Activated naive CD4-positive, alpha-beta T cell treated with anti-CD3 and anti-CD28 coated beads, Interleukin-2, amount 50 U/mL, for 16 hours (primary cell): ENCODE results near the gene WAC.
"Not testable (repeated sequence)": the region's sequence is repeated elsewhere in the genome, so short reads cannot be mapped to it uniquely, and the experiment has no call there.

Source experiments
- DNase-seq: peaks from one replicate; pipeline ENCODE4 v3.0.0-alpha.2; 2020

Gene WAC

DNA sequence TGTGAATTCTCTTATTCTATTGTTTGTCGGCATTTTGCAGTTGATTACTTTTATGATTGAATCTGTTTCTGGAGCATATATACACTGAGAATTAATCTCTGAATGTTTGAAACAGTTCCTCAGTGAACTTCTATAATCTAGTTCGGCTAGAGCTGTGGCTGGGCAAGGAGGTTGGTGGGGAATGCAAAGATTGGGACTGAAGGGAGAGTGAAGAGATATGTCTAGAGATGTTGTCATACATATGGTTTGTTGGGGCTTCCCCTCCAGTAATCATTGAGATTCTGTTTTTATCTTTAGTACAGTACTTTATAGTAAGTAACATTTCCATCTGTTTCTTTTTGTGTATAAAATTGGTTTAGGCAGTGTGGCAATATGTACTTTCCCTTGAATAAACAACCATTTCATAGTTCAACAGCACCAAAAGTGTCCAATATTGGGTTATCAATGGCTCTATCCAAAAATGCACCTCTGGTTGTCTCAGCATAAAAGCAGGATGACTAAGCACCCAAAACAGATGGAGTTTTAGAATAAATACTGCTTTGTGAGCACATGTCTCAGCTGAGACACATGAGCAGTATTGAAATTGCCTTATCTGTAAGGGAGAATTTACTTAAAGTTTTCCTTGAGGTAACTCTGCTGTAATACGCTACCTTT lies 36.7 kb downstream of the WAC start:
- DNase-seq, result no peak

DNA sequence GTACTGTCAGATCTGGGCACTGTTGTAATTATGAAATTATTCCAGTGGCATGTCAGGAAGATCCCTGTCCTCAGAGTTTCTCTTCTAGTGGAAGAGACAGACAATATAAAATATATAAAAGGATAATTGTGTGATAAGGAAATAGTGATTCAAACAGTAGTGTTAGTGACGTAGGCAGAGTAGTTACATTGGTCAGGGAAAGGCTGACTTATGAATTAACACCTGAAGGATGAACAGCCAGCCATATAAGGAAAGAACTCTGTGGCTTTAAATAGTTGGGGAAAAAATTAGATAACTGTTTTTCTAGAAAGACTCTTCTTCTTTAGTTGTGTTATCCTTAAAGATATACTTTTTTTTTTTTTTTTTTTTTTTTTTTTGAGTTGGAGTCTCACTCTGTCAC lies 37.7 kb downstream of the WAC start:
- no peak for DNase-seq

DNA sequence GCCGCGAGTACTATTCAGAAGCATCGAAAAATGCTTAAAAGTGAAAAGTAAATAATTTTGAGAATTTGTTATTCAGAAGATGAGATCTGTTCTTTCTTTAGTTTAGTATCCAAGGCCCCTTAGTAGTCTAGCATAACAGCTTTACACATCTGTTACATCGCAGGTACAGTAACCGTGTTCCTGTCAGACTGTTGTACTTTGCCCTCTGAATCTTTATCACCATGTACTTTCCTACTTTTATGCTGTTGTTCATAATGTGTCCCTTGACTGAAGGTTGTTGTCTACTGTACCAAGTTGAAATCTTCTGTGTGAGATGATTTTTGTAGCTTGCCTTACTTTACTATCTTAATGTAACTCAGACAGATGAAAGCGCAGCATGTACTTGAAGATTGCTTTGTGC lies 38.3 kb downstream of the WAC start:
- DNase-seq, result no peak

DNA sequence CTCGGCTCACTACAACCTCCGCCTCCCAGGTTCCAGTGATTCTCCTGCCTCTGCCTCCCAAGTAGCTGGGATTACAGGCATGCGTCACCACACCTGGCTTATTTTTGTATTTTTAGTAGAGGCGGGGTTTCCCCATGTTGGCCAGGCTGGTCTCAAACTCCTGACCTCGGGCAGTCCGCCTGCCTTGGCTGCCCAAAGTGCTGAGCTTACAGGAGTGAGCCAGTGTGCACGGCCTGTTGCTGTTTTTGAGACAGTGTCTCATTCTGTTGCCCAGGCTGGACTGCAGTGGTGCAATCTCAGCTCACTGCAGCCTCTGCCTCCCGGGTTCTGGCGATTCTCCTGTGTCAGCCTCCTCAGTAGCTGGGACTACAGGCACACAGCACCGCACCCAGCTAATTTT lies 41.3 kb downstream of the WAC start:
- not testable (repeated sequence) for DNase-seq

DNA sequence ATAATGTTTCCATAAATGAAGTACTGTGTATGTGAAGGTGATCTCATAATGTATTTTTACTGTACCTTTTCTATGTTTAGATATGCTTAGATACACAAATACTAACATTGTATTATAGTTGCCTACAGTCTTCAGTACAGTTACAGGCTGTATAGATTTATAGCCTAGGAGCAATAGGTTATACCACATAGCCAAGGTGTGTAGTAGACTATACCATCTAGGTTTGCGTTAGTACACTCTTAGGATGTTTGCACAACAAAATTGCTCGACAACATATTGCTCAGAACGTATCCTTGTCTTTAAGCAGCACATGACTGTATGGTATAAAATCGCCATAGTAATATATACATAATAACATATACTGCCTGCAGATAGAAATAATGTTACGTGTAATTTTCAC lies 42.9 kb downstream of the WAC start:
- DNase-seq, result no peak

DNA sequence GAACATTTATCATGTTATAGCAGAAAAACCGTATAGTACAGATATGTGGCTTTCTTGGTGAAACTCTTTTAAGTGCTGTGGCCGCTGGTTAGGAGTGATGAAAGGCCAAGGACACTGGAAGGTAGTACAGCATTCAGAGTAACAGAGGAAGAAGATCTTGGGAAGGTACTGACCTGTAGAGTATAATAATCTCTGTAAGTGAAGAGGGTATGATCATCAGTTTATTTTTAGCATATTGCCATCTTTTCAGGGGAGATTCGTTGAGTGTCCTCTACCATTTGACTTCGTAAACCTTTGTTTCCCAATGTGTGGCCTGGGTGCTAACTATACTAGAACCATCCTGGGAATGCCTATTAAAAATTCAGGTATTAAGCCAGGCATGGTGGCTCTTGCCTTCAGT lies 44.6 kb downstream of the WAC start:
- DNase-seq, result no peak

DNA sequence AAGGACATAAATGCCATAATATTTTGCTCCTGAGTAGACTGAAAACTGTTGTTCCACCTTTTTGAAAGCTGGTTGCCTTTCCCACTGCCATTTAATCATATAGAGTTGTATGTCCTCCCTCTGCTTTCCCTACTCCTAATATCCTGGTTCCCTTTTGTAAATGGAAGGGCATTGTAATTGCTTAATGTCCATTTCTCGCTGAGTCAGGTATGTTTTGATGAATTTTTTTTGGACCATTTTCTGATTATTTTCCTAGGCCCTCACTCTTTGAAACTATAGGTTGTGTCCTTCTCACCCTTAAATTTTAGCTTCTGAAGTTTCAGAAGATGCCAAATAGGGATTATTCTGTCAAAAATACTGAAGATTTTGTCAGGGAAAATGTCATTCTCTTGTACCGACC lies 45.5 kb downstream of the WAC start:
- no peak for DNase-seq

DNA sequence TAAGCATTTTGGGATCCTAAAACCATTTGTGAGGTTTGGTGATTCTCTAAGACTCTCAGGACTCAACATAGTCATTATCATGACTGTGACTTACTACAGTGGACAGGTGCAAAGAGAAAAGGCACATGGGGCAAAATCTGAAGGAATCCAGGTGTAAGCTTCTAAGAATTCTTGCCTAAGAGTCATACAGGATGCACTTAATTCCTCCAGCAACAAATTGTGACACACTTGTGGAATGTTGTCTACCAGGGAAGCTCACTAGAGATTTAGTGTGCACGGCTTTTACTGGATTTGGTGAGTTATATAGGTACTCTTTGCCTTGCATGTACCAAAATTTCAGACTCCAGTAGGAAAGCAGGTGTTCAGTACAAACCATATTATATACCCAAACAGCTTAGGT lies 47.9 kb downstream of the WAC start:
- DNase-seq, result no peak

DNA sequence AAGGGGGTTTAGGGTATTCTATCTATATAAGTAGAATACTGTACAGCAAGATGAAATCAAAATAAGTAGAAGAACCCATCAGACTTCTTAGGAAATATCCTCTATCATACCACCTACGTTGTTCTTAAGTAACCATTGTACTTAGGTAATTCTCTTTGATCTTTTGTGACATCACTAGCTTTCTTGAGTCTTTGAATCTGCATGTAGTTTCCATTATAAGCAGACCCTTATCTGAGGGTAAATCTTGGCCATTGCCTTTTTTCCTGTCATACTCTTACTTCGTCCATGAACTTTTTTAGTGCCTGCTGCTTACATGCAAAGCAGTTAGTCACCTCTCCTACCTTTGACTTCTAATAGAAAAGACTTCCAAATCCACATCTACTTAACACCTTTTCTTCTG lies 49.0 kb downstream of the WAC start:
- no peak for DNase-seq

DNA sequence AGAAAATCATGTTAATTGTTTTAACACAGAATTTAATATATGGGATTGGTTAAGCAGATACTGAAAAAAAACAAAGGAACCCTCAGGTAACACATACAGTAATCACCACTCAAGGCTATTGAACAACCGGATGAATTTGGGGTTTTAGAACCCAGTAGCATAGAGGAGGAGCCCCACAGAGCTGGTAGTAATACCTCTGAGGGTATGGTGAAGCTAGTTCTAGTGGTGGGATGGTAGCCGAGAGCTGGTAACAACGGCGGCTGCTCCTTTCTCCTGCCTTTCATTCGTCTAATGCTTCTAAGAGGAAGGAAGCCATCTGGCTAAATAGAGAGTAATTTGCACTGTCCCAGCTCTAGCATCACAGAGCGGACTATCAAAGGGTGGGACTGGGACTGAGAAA lies 52.2 kb downstream of the WAC start:
- DNase-seq, result no peak

DNA sequence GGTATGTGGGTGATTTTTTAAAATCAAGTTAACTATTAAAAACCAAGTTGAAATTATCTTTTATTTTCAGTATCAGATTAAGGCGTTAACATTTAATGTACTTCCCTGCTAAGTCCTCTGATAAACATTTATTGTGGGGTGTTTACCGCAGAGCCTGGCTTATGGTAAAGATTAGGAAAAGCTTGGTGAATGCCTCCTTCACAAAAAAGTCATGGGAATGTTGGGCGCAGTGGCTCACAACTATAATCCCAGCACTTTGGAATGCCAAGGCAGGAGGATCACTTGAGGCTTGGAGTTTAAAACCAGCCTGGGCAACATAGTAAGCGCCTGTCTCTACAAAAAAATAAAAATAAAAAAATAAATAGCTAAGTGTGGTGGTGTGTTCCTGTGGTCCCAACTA lies 53.3 kb downstream of the WAC start:
- DNase-seq, result no peak

DNA sequence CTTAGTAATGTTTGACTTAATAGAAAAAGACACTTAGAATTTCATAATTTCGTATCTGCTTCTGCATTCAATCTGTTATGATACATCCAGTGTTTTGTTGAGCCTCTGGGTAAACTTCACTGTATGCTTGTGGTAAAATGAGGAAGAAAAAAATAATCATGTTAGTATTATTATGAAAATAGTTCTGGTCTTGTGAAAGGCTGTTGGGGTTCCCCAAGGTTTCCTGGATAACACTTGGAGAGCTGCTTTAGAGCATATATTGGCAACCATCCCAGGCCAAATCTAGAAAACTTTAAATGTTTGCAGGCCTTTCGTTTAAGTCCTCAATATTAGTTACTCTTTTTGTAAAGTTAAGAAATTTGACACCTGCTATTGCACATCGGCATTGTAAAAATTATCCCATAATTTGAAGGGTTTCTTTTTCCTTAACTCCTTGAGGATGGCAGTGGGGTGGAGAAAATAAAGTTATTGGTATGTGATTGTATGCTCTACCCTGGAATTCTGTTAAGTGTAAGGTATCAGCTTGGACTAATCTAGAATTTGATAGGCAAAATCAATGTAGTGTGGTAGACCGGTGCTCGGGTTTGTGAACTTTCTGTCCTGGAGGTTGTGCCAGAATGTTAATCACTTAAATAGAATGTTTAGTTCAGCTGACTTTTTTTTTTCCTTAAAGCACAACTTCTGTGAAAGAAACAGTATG lies 54.5 kb downstream of the WAC start:
- DNase-seq, result no peak

DNA sequence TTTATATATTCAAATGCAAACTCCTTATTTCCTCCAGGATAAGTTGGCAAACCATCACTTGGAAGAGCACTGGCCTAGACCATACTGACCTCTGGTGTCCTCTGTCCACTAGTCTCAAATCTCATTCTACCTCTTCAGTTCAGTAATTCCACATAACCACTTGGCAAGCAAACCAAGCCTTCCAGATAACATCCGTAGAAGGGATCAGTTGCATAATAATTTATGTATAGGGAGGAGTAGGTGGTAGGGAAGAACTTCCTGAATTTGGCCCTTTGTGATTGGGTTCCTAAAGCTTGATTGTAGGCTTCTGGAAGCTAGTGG lies 55.0 kb downstream of the WAC start:
- DNase-seq, result no peak

DNA sequence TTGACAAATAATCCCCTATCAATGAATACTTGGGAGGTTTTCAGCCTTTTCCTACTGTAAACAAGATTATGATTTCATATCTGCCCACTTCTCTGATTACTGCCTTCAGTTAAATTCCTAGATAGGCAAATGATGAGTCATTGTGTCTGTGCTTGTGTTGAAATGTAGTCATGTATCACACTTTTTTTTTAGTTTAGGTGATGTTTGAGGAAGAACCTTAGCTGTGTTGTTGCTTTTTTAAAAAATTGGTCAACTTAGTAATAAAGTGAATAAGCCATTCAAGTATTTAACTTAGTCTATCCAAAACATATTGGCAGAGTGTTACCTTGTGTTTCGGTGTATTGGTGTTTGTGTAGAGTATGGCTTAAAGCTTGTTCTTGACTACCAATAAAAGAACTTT lies 60.0 kb downstream of the WAC start:
- DNase-seq, result no peak

DNA sequence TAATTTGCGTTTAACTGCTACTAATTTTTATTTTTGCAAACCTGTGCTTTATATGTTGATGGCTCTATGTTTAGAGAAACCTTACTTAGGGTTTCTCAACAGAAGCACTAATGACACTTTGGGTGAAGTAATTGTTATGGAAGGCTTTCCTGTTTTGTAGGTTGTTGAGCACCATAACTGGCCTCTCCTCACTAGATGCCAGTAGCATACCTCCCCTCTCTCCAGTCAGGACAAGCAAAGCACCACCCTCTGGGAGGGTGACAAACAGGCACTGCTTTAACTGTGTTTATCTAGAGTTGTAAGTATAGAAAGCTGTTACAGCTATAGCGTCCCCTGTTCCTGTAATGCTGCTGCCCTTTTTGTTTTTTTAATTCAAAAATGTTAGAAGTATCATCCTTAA lies 60.9 kb downstream of the WAC start:
- DNase-seq, result no peak

DNA sequence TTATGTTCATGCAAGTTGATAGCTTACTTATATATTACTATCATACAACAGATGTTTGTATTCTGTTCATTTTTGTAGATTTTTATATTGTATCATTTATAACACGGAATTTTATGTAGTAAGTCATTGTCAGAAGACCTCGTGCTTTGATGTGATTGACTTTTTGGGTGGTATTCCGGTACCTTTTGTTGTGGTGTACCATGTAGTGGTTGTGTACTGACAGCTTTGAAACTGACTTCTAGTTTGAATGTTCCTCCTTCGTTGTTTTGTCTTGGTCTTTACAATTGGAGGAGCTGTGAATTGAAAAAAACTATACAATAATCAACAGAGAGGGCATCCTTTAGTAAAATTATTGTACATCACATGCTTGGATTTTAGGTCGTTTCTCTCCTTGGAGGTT lies 61.5 kb downstream of the WAC start:
- no peak for DNase-seq

DNA sequence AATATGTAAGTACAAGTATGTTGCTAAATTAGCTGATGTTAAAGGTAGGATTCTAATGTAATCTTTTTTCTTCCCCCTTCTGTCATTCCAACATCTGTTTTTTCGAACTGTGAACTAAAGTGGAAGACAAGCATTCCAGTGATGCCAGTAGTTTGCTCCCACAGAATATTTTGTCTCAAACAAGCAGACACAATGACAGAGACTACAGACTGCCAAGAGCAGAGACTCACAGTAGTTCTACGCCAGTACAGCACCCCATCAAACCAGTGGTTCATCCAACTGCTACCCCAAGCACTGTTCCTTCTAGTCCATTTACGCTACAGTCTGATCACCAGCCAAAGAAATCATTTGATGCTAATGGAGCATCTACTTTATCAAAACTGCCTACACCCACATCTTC lies 62.7 kb downstream of the WAC start:
- no peak for DNase-seq

DNA sequence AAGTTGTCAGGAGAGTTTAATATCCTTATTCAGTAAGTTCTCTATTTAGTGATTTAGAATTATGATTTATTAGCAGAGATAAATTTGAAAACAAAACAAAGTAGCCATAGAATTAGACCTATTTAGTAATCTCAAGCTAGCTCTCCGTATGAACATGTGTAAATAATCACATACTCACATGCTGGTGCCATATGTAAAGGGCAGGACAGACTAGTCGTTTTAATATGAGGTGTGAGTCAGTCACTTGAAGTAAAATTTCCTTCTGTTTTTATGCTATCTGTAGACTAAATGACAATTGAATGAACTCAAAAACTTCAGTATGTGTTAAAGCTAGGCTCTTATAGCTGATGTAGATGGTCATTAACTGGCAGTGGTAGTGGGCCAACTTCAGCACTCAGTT lies 67.1 kb downstream of the WAC start:
- no peak for DNase-seq

DNA sequence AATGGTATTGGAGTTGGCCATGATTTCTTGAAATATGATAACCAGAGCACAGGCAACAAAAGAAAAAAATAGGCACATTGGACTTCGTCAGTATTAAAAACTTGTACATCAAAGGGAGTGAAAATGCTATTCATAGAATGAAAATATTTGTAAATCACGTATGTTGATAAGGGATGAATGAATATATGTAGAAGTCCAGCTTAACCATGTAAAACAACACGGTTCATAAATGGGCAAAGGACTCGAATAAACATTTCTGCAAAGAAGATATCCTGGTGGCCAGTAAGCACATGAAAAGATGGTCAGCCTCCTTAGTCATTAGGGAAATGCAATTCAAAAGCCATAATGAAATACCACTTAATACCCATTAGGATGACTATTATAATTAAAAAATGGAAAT lies 68.1 kb downstream of the WAC start:
- DNase-seq, result no peak

DNA sequence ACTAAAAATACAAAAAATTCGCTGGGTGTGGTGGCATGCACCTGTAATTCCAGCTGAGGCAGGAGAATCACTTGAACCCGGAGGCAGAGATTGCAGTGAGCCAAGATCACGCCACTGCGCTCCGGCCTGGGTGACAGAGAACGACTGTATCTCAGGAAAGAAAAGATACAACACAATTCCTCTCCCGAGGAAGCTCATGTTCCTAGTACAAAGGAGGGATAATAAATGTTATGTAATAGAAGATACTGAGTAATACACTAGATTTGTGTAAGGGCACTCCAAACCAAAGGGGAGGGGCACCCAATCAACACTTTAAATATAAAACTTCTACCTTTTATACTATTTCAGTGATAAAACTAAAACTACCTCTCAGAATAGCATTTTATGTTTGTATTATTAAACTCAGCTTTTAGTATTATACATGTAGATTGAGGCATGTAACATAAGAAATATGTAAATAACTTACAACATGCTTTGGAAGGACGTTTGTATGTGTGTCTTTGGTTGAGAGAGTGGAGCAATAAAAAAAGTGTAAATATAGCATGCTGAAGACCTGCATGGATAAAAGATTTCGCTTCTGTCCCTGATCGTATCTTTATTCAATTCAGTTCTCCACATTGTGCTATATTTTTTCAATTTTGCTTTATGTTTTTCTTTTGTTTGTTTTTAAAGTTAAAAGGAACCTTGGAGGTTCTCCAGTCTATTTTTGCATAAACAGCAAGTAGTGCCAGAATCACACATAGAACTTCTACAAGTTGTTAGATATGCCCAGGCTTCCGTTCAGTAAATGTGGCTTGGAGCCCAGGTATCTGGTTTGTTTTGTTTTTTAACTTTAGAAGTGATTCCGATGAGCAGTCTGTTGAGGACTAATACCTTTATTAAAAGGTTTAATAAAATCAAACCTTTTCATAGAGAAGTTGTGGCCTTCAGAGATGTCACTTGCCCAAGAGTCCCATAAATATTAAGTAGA lies 71.9 kb downstream of the WAC start:
- no peak for DNase-seq

DNA sequence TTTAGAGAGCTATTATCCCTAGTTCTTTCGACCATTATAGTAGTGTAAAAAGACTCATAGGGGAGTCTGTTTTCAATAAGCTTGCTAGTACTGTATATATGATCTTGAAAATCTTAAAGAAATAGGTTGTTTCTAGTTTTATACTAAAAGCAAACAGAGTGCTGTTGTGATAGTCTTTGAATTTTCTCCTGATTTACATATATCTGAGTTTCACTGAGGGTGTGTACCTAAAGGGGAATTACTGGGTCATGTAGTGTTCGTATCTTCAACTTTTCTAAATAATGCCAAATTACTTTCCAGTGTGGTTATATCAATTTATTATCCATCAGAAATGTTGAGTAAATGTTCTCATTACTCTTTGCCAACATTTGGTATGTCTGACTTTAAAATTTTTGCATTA lies 73.7 kb downstream of the WAC start:
- no peak for DNase-seq

DNA sequence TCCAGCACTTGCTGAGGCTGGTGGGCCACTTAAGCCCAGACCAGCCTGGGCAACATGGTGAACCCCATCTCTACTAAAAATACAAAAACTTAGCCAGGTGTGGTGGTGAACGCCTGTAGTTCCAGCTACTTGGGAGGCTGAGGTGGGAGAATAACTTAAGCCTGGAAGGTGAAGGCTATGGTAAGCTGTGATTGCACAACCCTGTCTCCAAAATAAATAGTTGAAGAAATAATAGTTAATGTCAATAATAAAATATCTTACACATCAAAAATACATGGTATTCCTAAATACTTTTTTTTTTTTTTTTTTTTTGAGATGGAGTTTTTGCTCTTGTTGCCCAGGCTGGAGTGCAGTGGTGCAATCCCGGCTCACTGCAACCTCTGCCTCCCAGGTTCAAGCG lies 76.7 kb downstream of the WAC start:
- DNase-seq, result not testable (repeated sequence)

DNA sequence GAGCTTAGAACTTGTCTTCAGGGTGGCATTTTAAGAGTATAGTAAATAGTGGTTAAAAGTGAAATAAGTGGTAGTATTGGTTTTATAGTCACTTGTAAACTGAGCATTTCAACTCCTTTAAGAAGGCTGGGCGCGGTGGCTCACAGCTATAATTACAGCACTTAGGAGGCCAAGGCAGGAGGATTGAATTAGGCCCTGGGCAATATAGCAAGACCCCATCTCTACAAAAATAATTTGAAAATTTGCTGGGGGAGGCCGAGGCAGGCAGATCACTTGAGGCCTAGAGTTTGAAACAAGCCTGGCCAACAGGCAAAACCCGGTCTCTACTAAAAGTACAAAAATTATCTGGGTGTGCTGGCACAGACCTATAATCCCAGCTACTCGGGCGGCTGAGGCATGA lies 80.0 kb downstream of the WAC start:
- no peak for DNase-seq

DNA sequence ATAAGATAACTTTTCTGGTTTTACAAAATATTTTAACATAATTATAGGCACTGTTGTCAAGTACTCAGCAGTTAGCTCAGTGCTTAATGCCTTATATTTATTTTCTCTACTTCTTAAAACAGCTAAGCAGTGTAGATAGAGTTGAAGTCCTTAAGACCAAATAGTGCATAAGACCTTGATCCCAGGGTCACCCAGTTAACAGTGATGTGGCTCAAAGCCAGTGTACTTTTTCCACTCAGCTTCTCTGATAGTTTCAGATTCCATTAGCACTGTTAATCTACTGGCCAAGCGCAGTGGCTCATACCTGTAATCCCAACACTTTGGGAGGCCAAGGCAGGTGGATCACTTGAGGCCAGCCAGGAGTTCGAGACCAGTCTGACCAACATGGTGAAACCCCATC lies 83.6 kb downstream of the WAC start:
- DNase-seq, result no peak
